Neutrophil (primary cell): ENCODE data around the gene DHX32.

Source experiments
- H3K27ac ChIP-seq: fragments of 200-600 bp; sonication (generic); 2 replicates; pipeline ENCODE4 v1.5.1; 2016; ENCODE audit warnings: mild to moderate bottlenecking, moderate library complexity
- H3K27me3 ChIP-seq: fragments of 200-600 bp; sonication (generic); 2 replicates; pipeline ENCODE4 v1.6.0; 2016; ENCODE audit warnings: mild to moderate bottlenecking
- H3K36me3 ChIP-seq: fragments of 200-600 bp; sonication (generic); 2 replicates; pipeline ENCODE4 v1.5.1; 2017
- H3K4me1 ChIP-seq, 2 experiments: fragments of 200-600 bp in 1 of 2; sonication (generic) in 1 of 2; 1 replicate in 1 of 2; 2 replicates in 1 of 2; pipeline versions ENCODE4 v1.5.1 to v1.6.1; 2013 to 2016; ENCODE audit warnings: low read depth in 1 of 2, low read length in 1 of 2, mild to moderate bottlenecking in 1 of 2, moderate library complexity in 1 of 2; ENCODE audit not compliant: control insufficient read depth in 1 of 2, insufficient read depth in 1 of 2
- H3K4me3 ChIP-seq, 2 experiments: fragments of 200-600 bp in 1 of 2; sonication (generic) in 1 of 2; 1 replicate in 1 of 2; 2 replicates in 1 of 2; pipeline ENCODE4 v1.5.1; 2013 to 2016; ENCODE audit warnings: low read depth in 1 of 2, low read length in 1 of 2, mild to moderate bottlenecking in 1 of 2, moderate library complexity in 1 of 2
- H3K9me3 ChIP-seq: fragments of 200-600 bp; sonication (generic); 2 replicates; pipeline ENCODE4 v1.5.1; 2016
- CTCF ChIP-seq: fragments of 200-600 bp; sonication (generic); IDR thresholded peaks from 2 replicates; pipeline ENCODE4 v1.5.1; 2016; ENCODE audit warnings: antibody characterized with exemption

DHX32 gene

GRCh38 chr10:125827133-125827532 is 54.0 kb downstream of the DHX32 start:
- Histone ChIP-seq H3K36me3 (peaks cover 37% of the 10 kb centered on the region), H3K27ac (no peak overlapping the region)

DNA sequence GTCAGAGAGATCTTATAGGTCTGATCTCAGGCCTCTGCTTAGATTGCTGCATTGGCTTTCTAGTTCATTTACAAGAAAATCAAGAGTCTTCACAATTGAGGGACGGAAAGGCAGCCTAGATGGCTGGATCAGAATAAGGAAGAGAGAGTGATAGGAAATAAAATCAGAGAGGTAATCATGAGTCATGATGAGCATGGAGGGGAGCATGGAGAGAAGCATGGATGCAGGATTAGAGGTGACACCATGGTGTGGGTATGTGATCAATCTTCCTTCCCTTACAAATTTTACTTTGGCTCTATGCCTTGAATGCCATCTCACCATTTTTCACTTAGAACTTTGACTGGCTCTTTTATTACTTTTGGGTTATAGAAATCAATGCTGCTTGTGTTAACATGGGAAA is 56.4 kb downstream of the DHX32 start:
- peaks cover 23 to 24% of the 10 kb centered on the region in 2 experiments for H3K4me1 ChIP-seq
- no peaks in the 10 kb centered on the region for H3K27me3 ChIP-seq
- H3K4me3 ChIP-seq: no peak overlapping the region
- TF ChIP-seq CTCF: no peak
- no peak overlapping the region for H3K27ac ChIP-seq
- H3K9me3 ChIP-seq: no peaks in the 10 kb centered on the region
- H3K36me3 ChIP-seq: peaks cover 18% of the 10 kb centered on the region

More at GRCh38 chr10:125827133-125827532, 54.0 kb downstream of the DHX32 start:
- no peak for TF ChIP-seq CTCF
- Histone ChIP-seq H3K27me3 (no peaks in the 10 kb centered on the region), H3K4me1 (peaks cover 21 to 24% of the 10 kb centered on the region in 2 experiments), H3K4me3 (no peak overlapping the region), H3K9me3 (no peaks in the 10 kb centered on the region)

DNA sequence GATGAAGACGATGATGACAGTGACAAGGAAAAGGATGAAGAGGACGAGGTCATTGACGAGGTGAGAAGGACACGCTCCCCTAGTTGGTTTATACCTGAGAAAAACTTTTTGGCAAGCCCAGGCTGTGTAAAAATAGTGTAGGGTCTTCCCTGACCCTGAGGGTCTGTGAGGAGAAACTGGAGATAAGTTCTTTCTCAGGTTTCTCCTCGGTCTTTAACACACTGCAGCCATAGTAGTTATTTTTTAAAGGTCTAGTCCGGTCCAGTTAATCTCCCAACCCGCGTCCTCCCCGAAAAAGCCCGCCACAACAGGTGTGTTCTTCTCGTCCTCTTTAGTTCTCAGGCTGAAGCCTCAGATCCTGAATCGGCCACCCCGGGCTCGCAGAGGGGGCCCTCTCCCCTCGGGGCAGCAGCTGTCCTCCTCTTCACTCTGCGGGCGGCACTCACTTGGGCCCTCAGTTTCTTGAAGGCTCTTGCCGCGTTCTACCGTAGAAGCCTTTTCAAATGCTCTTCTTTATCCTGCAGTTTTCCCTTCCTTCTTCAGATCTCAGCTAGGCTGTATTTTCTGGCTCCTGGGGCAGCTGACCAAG is 57.3 kb downstream of the DHX32 start:
- peak overlapping the region; percentile 94 to 100 for H3K4me3 ChIP-seq
- H3K9me3 ChIP-seq: no peaks in the 10 kb centered on the region
- H3K27me3 ChIP-seq: no peaks in the 10 kb centered on the region
- H3K27ac ChIP-seq: peak overlapping the region; percentile 90
- H3K4me1 ChIP-seq: peaks cover 23 to 24% of the 10 kb centered on the region in 2 experiments
- peaks cover 8% of the 10 kb centered on the region for H3K36me3 ChIP-seq
- TF ChIP-seq CTCF: no peak

GRCh38 chr10:125822878-125823662 is 58.0 kb downstream of the DHX32 start, which contains the start of the genes BCCIP and UROS:
Gene BCCIP, plus strand, starts transcription at chr10:125823546. Its CDS starts 12 bp downstream, at chr10:125823558.
Gene UROS, minus strand, starts transcription at chr10:125823258. Its CDS starts 6,759 bp downstream, at chr10:125816499.
- peak; percentile 11 for TF ChIP-seq CTCF
- no peaks in the 10 kb centered on the region for H3K27me3 ChIP-seq
- peak within 1 kb of the TSS; percentile 90 for H3K27ac ChIP-seq
- peak within 1 kb of the TSS; percentile 94 to 100 for H3K4me3 ChIP-seq
- H3K36me3 ChIP-seq: peaks cover 2% of the 10 kb centered on the region
- H3K4me1 ChIP-seq: peaks cover 23 to 24% of the 10 kb centered on the region in 2 experiments
- no peaks in the 10 kb centered on the region for H3K9me3 ChIP-seq

DNA sequence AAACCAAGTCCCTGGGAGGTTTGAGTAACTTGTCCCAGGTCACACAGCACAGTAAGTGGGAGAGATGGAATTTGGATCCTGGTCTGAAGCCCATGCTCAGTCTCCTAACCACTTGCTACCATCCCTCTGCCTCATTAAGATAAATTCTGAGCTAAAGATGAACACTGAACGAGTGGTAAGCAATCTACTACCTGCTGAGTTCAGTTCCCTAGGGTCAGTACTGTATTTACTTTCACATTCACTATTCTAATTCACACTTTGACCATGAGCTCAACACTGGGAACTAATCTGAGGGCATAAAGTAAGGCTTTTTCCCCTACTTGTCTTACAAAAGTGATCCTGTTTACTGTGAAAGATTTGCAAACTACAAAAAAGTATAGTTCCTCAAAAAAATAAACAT is 60.4 kb downstream of the DHX32 start:
- Histone ChIP-seq H3K27ac (no peak overlapping the region), H3K27me3 (no peaks in the 10 kb centered on the region), H3K4me1 (peaks cover 18 to 19% of the 10 kb centered on the region in 2 experiments), H3K4me3 (no peak overlapping the region), H3K9me3 (no peaks in the 10 kb centered on the region), H3K36me3 (no peaks in the 10 kb centered on the region)
- no peak for TF ChIP-seq CTCF
